HEK293T (cell line): ENCODE measurements around the gene TMEM125.

Source experiments
- BHLHE40 ChIP-seq: fragments of 450-650 bp; IDR thresholded peaks from 2 replicates; pipeline ENCODE4 v1.6.1; 2016; ENCODE audit warnings: mild to moderate bottlenecking, moderate library complexity, borderline replicate concordance
- ELF4 ChIP-seq: fragments of 450-650 bp; IDR thresholded peaks from 2 replicates; pipeline ENCODE4 v1.6.1; 2017; ENCODE audit warnings: antibody characterized with exemption
- FOXA1 ChIP-seq: fragments of 450-650 bp; IDR thresholded peaks from 2 replicates; pipeline ENCODE4 v1.6.1; 2016; ENCODE audit warnings: mild to moderate bottlenecking
- FOXK2 ChIP-seq: fragments of 450-650 bp; IDR thresholded peaks from 2 replicates; pipeline ENCODE4 v1.6.1; 2016; ENCODE audit warnings: mild to moderate bottlenecking
- FOXM1 ChIP-seq: fragments of 450-650 bp; IDR thresholded peaks from 2 replicates; pipeline ENCODE4 v1.6.1; 2017; ENCODE audit warnings: mild to moderate bottlenecking, borderline replicate concordance
- HDGF ChIP-seq: fragments of 450-650 bp; IDR thresholded peaks from 2 replicates; pipeline ENCODE4 v1.6.1; 2017; ENCODE audit warnings: antibody characterized with exemption, borderline replicate concordance
- L3MBTL2 ChIP-seq: fragments of 450-650 bp; conservative IDR thresholded peaks from 2 replicates; pipeline ENCODE4 v1.6.1; 2016; ENCODE audit warnings: mild to moderate bottlenecking
- NFRKB ChIP-seq: fragments of 450-650 bp; IDR thresholded peaks from 2 replicates; pipeline ENCODE4 v1.6.1; 2016; ENCODE audit warnings: mild to moderate bottlenecking, moderate library complexity
- PKNOX1 ChIP-seq: fragments of 450-650 bp; IDR thresholded peaks from 2 replicates; pipeline ENCODE4 v1.6.1; 2016
- SP1 ChIP-seq: fragments of 450-650 bp; IDR thresholded peaks from 2 replicates; pipeline ENCODE4 v1.6.1; 2017
- TARDBP ChIP-seq: fragments of 450-650 bp; IDR thresholded peaks from 2 replicates; pipeline ENCODE4 v1.6.1; 2016
- ZNF384 ChIP-seq: fragments of 450-650 bp; IDR thresholded peaks from 2 replicates; pipeline ENCODE4 v1.6.1; 2016

GRCh38 chr1:43288058-43288784, 18.4 kb downstream of the TMEM125 start:
- TF ChIP-seq TARDBP (no peak), BHLHE40 (no peak), NFRKB (no peak), PKNOX1 (no peak), SP1 (no peak), FOXK2 (no peak), FOXM1 (no peak), ELF4 (no peak), HDGF (no peak), FOXA1 (no peak), ZNF384 (no peak), L3MBTL2 (no peak)
